ENCODE results near the gene INSYN1. TPM values are rescaled to one million over a fixed set of nuclear protein-coding genes. Genes with fewer than 3 reads are reported as not detected.

Gene INSYN1
- total RNA-seq, 4 donors from 2014 or later: 12.5 to 27.4 (median 23.8) TPM

DNA sequence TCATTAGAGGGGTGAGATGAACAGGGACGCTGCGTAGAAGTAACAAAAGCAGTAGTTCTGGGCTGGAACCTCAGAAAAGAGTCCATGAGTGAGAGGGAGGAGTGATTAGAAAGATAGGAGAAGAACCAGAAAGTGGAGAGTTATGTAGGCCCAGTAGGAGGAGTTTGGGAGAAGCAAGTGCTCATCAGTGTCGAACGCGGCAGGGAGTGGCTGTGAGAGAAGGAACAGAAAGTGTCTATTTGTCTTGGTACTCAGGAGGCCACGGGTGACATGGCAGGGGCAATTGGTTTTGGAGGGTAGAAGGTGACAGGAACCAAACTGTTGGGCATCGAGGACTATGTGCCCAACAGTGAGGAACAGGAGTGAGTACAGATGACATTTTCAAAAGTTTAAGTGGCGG lies 1.3 kb upstream of the INSYN1 start:
- peaks cover 17 to 51% (median 41%) of the 10 kb centered on the region in 4 donors for H3K4me1 ChIP-seq
- no peak for DNase-seq (ENCODE audit: extremely low spot score)
- TF ChIP-seq POLR2AphosphoS5 (IDR thresholded peaks at IDR 0.05) (no peak), EP300 (IDR thresholded peaks at IDR 0.05) (no peak), POLR2A (IDR thresholded peaks at IDR 0.05; ENCODE audit: low read depth) (no peak)
- TF ChIP-seq, protein P1, sequence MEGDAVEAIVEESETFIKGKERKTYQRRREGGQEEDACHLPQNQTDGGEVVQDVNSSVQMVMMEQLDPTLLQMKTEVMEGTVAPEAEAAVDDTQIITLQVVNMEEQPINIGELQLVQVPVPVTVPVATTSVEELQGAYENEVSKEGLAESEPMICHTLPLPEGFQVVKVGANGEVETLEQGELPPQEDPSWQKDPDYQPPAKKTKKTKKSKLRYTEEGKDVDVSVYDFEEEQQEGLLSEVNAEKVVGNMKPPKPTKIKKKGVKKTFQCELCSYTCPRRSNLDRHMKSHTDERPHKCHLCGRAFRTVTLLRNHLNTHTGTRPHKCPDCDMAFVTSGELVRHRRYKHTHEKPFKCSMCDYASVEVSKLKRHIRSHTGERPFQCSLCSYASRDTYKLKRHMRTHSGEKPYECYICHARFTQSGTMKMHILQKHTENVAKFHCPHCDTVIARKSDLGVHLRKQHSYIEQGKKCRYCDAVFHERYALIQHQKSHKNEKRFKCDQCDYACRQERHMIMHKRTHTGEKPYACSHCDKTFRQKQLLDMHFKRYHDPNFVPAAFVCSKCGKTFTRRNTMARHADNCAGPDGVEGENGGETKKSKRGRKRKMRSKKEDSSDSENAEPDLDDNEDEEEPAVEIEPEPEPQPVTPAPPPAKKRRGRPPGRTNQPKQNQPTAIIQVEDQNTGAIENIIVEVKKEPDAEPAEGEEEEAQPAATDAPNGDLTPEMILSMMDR (IDR thresholded peaks at IDR 0.05): no peak
- no peak overlapping the region for H3K4me3 ChIP-seq
- H3K27me3 ChIP-seq: peaks cover 0 to 18% (median 3%) of the 10 kb centered on the region in 4 donors
- WGBS: 67% methylated on average over 8 of the region's 8 CpGs
- H3K27ac ChIP-seq (replicated peaks in 1 of 4): peak overlapping the region in 1 of 4 donors; percentile 20
- H3K9me3 ChIP-seq: no peaks in the 10 kb centered on the region
- intact Hi-C loops (cut with DNase I): loop anchor here (10.0 kb wide), 1 partner anchor 150 kb away; no protein-coding TSS in a partner anchor
- no peaks in the 10 kb centered on the region for H3K36me3 ChIP-seq

- intact Hi-C loops (cut with DNase I): loop anchor here (10.0 kb wide), 1 partner anchor 152 kb away; no protein-coding TSS in a partner anchor
- peak overlapping the region; percentile 34 to 81 (median 78) for H3K27ac ChIP-seq (replicated peaks in 1 of 4)
- WGBS: 4% methylated on average over 11 of the region's 56 CpGs
These were observed 351 bp downstream of the INSYN1 start for GRCh38 chr15:73752806-73753193.

GRCh38 chr15:73751899-73752805 lies 999 bp downstream of the INSYN1 start:
- H3K36me3 ChIP-seq: no peaks in the 10 kb centered on the region
- peak overlapping the region; percentile 77 to 88 (median 85) for H3K4me3 ChIP-seq
- peaks cover 17 to 43% (median 33%) of the 10 kb centered on the region in 4 donors for H3K4me1 ChIP-seq
- peak overlapping the region; percentile 34 to 81 (median 78) for H3K27ac ChIP-seq (replicated peaks in 1 of 4)
- peaks cover 0 to 18% (median 3%) of the 10 kb centered on the region in 4 donors for H3K27me3 ChIP-seq
- no peak for TF ChIP-seq POLR2A (IDR thresholded peaks at IDR 0.05; ENCODE audit: low read depth)
- TF ChIP-seq, protein P1 (IDR thresholded peaks at IDR 0.05): no peak
- TF ChIP-seq POLR2AphosphoS5 (IDR thresholded peaks at IDR 0.05): no peak
- TF ChIP-seq EP300 (IDR thresholded peaks at IDR 0.05): no peak
- intact Hi-C loops (cut with DNase I): loop anchor here (10.0 kb wide), 1 partner anchor 153 kb away; no protein-coding TSS in a partner anchor
- H3K9me3 ChIP-seq: no peaks in the 10 kb centered on the region
- no peak for DNase-seq (ENCODE audit: extremely low spot score)
- 0% methylated on average over 31 of the region's 79 CpGs for WGBS

More at GRCh38 chr15:73752806-73753193, 351 bp downstream of the INSYN1 start:
- Histone ChIP-seq H3K36me3 (no peaks in the 10 kb centered on the region), H3K4me3 (peak overlapping the region; percentile 77 to 88 (median 85)), H3K4me1 (peaks cover 17 to 43% (median 35%) of the 10 kb centered on the region in 4 donors), H3K27me3 (peaks cover 0 to 18% (median 3%) of the 10 kb centered on the region in 4 donors), H3K9me3 (no peaks in the 10 kb centered on the region)
- no peak for DNase-seq (ENCODE audit: extremely low spot score)
- no peak for TF ChIP-seq POLR2A (IDR thresholded peaks at IDR 0.05; ENCODE audit: low read depth)
- TF ChIP-seq POLR2AphosphoS5 (IDR thresholded peaks at IDR 0.05): no peak
- TF ChIP-seq, protein P1 (IDR thresholded peaks at IDR 0.05): no peak
- no peak for TF ChIP-seq EP300 (IDR thresholded peaks at IDR 0.05)

GRCh38 chr15:73751511-73751898 lies 1.6 kb downstream of the INSYN1 start:
- Histone ChIP-seq H3K36me3 (no peaks in the 10 kb centered on the region), H3K4me3 (peak overlapping the region; percentile 77 to 88 (median 85)), H3K27me3 (peaks cover 0 to 18% (median 3%) of the 10 kb centered on the region in 4 donors), H3K27ac (replicated peaks in 1 of 4) (peak overlapping the region in 1 of 4 donors; percentile 75), H3K9me3 (no peaks in the 10 kb centered on the region), H3K4me1 (peaks cover 21 to 45% (median 33%) of the 10 kb centered on the region in 4 donors)
- no peak for DNase-seq (ENCODE audit: extremely low spot score)
- 18% methylated on average over 8 of the region's 9 CpGs for WGBS
- intact Hi-C loops (cut with DNase I): loop anchor here (10.0 kb wide), 1 partner anchor 153 kb away; no protein-coding TSS in a partner anchor
- no peak for TF ChIP-seq EP300 (IDR thresholded peaks at IDR 0.05)
- TF ChIP-seq POLR2A (IDR thresholded peaks at IDR 0.05; ENCODE audit: low read depth): no peak
- TF ChIP-seq POLR2AphosphoS5 (IDR thresholded peaks at IDR 0.05): no peak
- TF ChIP-seq, protein P1 (IDR thresholded peaks at IDR 0.05): no peak
